ENCODE results near the gene TACC2. TPM values are rescaled to one million over a fixed set of nuclear protein-coding genes. Genes with fewer than 3 reads are reported as not detected.

The TACC2 gene
- total RNA-seq, 4 donors from 2014 or later: 105 to 334 (median 235) TPM

DNA sequence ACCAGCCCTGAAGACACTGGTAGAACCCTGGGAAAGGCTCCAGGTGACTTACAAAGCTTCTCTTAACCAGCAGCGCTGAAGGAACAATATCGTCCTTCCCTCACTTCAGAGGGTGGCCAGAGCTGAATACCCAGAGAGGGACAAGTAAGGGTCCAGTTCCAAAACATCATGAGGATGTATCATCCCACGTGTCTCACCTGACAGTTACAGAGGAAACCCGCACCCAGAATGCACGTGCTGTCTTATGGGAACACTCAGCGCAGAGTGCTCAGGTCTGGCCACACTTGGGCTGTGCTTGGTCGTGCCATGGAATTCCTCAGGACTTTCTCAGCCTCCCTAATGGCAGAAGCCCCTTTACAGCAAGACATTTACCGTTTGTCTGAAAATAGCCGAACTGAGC, 235.2 kb downstream of the TACC2 start:
- peaks cover 0 to 51% of the 10 kb centered on the region in 2 donors for H3K36me3 ChIP-seq
- DNase-seq: peak in 1 of 2 donors; percentile 52
- TF ChIP-seq, protein P1, sequence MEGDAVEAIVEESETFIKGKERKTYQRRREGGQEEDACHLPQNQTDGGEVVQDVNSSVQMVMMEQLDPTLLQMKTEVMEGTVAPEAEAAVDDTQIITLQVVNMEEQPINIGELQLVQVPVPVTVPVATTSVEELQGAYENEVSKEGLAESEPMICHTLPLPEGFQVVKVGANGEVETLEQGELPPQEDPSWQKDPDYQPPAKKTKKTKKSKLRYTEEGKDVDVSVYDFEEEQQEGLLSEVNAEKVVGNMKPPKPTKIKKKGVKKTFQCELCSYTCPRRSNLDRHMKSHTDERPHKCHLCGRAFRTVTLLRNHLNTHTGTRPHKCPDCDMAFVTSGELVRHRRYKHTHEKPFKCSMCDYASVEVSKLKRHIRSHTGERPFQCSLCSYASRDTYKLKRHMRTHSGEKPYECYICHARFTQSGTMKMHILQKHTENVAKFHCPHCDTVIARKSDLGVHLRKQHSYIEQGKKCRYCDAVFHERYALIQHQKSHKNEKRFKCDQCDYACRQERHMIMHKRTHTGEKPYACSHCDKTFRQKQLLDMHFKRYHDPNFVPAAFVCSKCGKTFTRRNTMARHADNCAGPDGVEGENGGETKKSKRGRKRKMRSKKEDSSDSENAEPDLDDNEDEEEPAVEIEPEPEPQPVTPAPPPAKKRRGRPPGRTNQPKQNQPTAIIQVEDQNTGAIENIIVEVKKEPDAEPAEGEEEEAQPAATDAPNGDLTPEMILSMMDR (IDR thresholded peaks at IDR 0.05 in 4 of 5, conservative IDR thresholded peaks at IDR 0.05 in 1 of 5): no peak
- TF ChIP-seq POLR2A (IDR thresholded peaks at IDR 0.05): no peak
- in situ Hi-C loops (cut with MboI; ENCODE audit: low sequenced_read_pairs in 4 of 4) (no loop called here), intact Hi-C loops (cut with DNase I; ENCODE audit: low total_unique reads) (no loop called here)
- no peak overlapping the region for H3K4me3 ChIP-seq
- no peaks in the 10 kb centered on the region for H3K9me3 ChIP-seq
- H3K4me1 ChIP-seq: peaks cover 40 to 42% of the 10 kb centered on the region in 2 donors
- no peaks in the 10 kb centered on the region for H3K27me3 ChIP-seq
- H3K27ac ChIP-seq: peak overlapping the region; percentile 65 to 87 (median 82)
- ATAC-seq: peak in 1 of 2 donors; percentile 53

DNA sequence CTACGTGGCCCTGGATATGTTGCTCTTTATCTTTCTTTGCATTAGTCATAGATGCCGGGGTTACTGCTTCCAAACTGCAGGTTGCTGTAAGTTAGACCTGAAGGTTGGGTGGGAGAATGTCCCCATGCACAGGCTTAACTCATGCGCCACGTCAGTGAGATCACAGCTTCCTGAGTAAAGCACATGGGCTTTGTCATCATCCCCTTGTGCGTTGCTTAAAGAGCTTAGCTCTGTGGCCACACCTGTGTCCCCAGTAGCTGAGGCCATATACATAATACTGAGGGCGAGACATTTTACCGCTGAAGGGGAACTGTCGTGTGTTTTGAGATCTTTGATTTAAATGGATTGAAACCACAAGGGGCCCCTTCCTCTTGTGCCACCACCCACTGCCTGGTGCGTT, 236.4 kb downstream of the TACC2 start:
- intact Hi-C loops (cut with DNase I; ENCODE audit: low total_unique reads): no loop called here
- no peak for ATAC-seq
- peaks cover 34 to 35% of the 10 kb centered on the region in 2 donors for H3K4me1 ChIP-seq
- no peak for DNase-seq
- TF ChIP-seq, protein P1 (IDR thresholded peaks at IDR 0.05 in 4 of 5, conservative IDR thresholded peaks at IDR 0.05 in 1 of 5): no peak
- H3K27ac ChIP-seq: peak overlapping the region in 3 of 4 donors; percentile 80 to 87 (median 85)
- no peak overlapping the region for H3K4me3 ChIP-seq
- no peaks in the 10 kb centered on the region for H3K9me3 ChIP-seq
- in situ Hi-C loops (cut with MboI; ENCODE audit: low sequenced_read_pairs in 4 of 4): no loop called here
- H3K36me3 ChIP-seq: peaks cover 0 to 62% of the 10 kb centered on the region in 2 donors
- H3K27me3 ChIP-seq: no peaks in the 10 kb centered on the region

DNA sequence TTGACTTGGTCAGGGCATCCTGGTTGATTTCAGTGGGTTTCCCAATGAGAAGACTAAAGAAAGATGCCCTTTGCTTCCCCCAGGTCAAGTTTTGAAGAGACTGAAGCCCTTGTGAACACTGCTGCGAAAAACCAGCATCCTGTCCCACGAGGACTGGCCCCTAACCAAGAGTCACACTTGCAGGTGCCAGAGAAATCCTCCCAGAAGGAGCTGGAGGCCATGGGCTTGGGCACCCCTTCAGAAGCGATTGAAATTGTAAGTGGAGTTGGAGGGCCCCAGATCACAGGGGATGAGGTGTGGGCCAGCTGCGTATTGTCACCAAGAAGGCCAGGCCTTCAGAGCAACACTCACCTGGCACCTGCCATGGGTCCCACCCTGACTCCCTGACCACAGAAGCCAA, 238.8 kb downstream of the TACC2 start:
- H3K27ac ChIP-seq: peak overlapping the region; percentile 15 to 85 (median 42)
- in situ Hi-C loops (cut with MboI; ENCODE audit: low sequenced_read_pairs in 4 of 4): no loop called here
- no peak overlapping the region for H3K4me3 ChIP-seq
- H3K27me3 ChIP-seq: no peaks in the 10 kb centered on the region
- no peaks in the 10 kb centered on the region for H3K9me3 ChIP-seq
- ATAC-seq (no peak), DNase-seq (no peak)
- TF ChIP-seq, protein P1 (IDR thresholded peaks at IDR 0.05 in 4 of 5, conservative IDR thresholded peaks at IDR 0.05 in 1 of 5): no peak
- no peak for TF ChIP-seq POLR2A (IDR thresholded peaks at IDR 0.05)
- intact Hi-C loops (cut with DNase I; ENCODE audit: low total_unique reads): no loop called here
- peaks cover 0 to 72% of the 10 kb centered on the region in 2 donors for H3K36me3 ChIP-seq
- peaks cover 24 to 26% of the 10 kb centered on the region in 2 donors for H3K4me1 ChIP-seq

DNA sequence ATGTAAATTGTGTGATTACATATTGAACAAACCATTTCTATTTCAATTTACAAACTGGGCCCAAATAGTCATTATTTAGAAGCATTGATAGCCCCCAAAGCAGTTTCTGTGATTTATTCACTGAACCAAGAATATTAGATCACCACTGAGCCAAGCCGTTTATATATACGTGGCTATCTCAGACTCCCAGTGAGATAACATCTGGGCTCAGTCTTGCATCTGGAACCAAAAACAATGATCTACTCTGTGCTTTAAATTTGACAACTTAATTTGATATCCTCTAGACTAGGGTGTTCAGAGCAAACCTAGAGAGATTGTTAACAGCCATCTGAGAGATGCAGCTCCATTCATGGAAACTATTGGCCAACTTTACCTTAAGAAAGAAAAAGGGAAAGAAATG, 240.7 kb downstream of the TACC2 start:
- H3K36me3 ChIP-seq: peaks cover 0 to 64% of the 10 kb centered on the region in 2 donors
- DNase-seq: no peak
- H3K9me3 ChIP-seq: no peaks in the 10 kb centered on the region
- no peak for TF ChIP-seq POLR2A (IDR thresholded peaks at IDR 0.05)
- TF ChIP-seq, protein P1 (IDR thresholded peaks at IDR 0.05 in 4 of 5, conservative IDR thresholded peaks at IDR 0.05 in 1 of 5): no peak
- peaks cover 30% of the 10 kb centered on the region in 2 donors for H3K4me1 ChIP-seq
- in situ Hi-C loops (cut with MboI; ENCODE audit: low sequenced_read_pairs in 4 of 4) (no loop called here), intact Hi-C loops (cut with DNase I; ENCODE audit: low total_unique reads) (loop anchor here (10.0 kb wide), 1 partner anchor 175 kb away; no protein-coding TSS in a partner anchor)
- ATAC-seq: no peak
- H3K4me3 ChIP-seq: no peak overlapping the region
- H3K27me3 ChIP-seq: no peaks in the 10 kb centered on the region
- peak overlapping the region in 3 of 4 donors; percentile 85 to 95 (median 88) for H3K27ac ChIP-seq

DNA sequence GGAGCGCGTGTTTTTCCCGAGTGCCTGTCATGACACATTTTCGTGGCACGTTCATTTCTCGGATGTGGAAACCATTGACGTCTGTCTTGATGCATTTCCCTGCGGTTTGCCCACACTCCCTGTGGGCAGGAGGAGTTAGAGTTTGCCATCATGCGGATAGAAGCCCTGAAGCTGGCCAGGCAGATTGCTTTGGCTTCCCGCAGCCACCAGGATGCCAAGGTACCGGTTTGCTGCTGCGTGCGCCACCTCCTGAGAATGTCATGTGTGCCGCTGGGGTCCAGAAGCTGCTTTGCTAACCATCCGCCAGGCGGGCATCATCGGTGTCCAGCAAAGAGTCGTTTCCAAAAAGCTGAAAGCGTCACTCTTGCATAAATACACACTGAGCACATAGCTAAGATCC, 241.3 kb downstream of the TACC2 start:
- DNase-seq (no peak), ATAC-seq (no peak)
- Histone ChIP-seq H3K4me1 (peaks cover 34% of the 10 kb centered on the region in 2 donors), H3K27me3 (no peaks in the 10 kb centered on the region), H3K4me3 (no peak overlapping the region), H3K9me3 (no peaks in the 10 kb centered on the region), H3K36me3 (peaks cover 0 to 60% of the 10 kb centered on the region in 2 donors), H3K27ac (peak overlapping the region; percentile 5 to 95 (median 86))
- no peak for TF ChIP-seq POLR2A (IDR thresholded peaks at IDR 0.05)
- TF ChIP-seq, protein P1 (IDR thresholded peaks at IDR 0.05 in 4 of 5, conservative IDR thresholded peaks at IDR 0.05 in 1 of 5): no peak
- in situ Hi-C loops (cut with MboI; ENCODE audit: low sequenced_read_pairs in 4 of 4): no loop called here
- intact Hi-C loops (cut with DNase I; ENCODE audit: low total_unique reads): loop anchor here (10.0 kb wide), 1 partner anchor 175 kb away; no protein-coding TSS in a partner anchor

Data from gastrocnemius medialis (tissue), 4 donors.